SK-N-MC (cell line): ENCODE results near the gene ASL.

Source experiments
- EZH2 ChIP-seq: fragments of 200-600 bp; sonication (generic); IDR thresholded peaks from one replicate; pipeline ENCODE4 v1.6.1; 2017; ENCODE audit warnings: antibody characterized with exemption
- POLR2AphosphoS5 ChIP-seq: IDR thresholded peaks from 2 replicates; pipeline ENCODE4 v1.6.1; 2012; ENCODE audit warnings: mild to moderate bottlenecking, low read depth, low read length, borderline replicate concordance

- TF ChIP-seq POLR2AphosphoS5, result no peak
- TF ChIP-seq EZH2, result no peak
Measured at GRCh38 chr7:66099232-66099550, 23.6 kb downstream of the ASL start.
